Neuronal stem cell (in vitro differentiated cells): ENCODE results near the gene GNPTAB.

Experiments
- DNase-seq: peaks from one replicate; pipeline ENCODE4 v3.0.0-alpha.2; 2013; ENCODE audit warnings: low spot score
- H2AFZ ChIP-seq: one replicate; pipeline ENCODE4 v1.6.1; 2013; ENCODE audit warnings: mild to moderate bottlenecking, low read length, inconsistent platforms
- H2AK5ac ChIP-seq: 2 replicates; pipeline ENCODE4 v1.6.1; 2013; ENCODE audit warnings: low read depth, mild to moderate bottlenecking, inconsistent platforms, low read length, moderate library complexity, mixed read lengths
- H2BK120ac ChIP-seq: 2 replicates; pipeline ENCODE4 v1.6.1; 2013; ENCODE audit warnings: low read depth, mild to moderate bottlenecking, inconsistent platforms, low read length, moderate library complexity, mixed read lengths
- H2BK12ac ChIP-seq: one replicate; pipeline ENCODE4 v1.6.1; 2013; ENCODE audit warnings: low read length, inconsistent platforms
- H2BK15ac ChIP-seq: 2 replicates; pipeline ENCODE4 v1.6.1; 2013; ENCODE audit warnings: mild to moderate bottlenecking, low read length, inconsistent platforms, mixed read lengths
- H2BK5ac ChIP-seq: one replicate; pipeline ENCODE4 v1.6.1; 2013; ENCODE audit warnings: inconsistent platforms, mild to moderate bottlenecking, low read length, moderate library complexity
- H3K14ac ChIP-seq: one replicate; pipeline ENCODE4 v1.6.1; 2013; ENCODE audit warnings: low read length, inconsistent platforms
- H3K18ac ChIP-seq: 2 replicates; pipeline ENCODE4 v1.6.1; 2013; ENCODE audit warnings: low read length, inconsistent platforms
- H3K23ac ChIP-seq: 2 replicates; pipeline ENCODE4 v1.6.1; 2013; ENCODE audit warnings: low read depth, mild to moderate bottlenecking, mixed read lengths, low read length, inconsistent platforms; ENCODE audit not compliant: poor library complexity
- H3K27ac ChIP-seq: replicated peaks from 3 replicates; pipeline ENCODE4 v1.5.1; 2013; ENCODE audit warnings: low read length, inconsistent platforms
- H3K27me3 ChIP-seq, 3 experiments: 2 replicates each; pipeline ENCODE4 v1.6.1; 2013; ENCODE audit warnings: low read length in 3 of 3, mild to moderate bottlenecking in 2 of 3, inconsistent platforms in 1 of 3, low read depth in 1 of 3, mixed read lengths in 1 of 3, moderate library complexity in 1 of 3; ENCODE audit not compliant: control insufficient read depth in 3 of 3, insufficient read depth in 3 of 3
- H3K36me3 ChIP-seq, 2 donors: replicated peaks in 1 of 2; 2 replicates each; pipeline ENCODE4 v1.6.1; 2013; ENCODE audit warnings: low read length in 2 of 2; ENCODE audit not compliant: control insufficient read depth in 2 of 2, insufficient read depth in 2 of 2
- H3K4ac ChIP-seq: 2 replicates; pipeline ENCODE4 v1.6.1; 2013; ENCODE audit warnings: inconsistent platforms, mild to moderate bottlenecking, low read length, moderate library complexity
- H3K4me1 ChIP-seq, 2 donors: 1 replicate in 1 of 2; 2 replicates in 1 of 2; pipeline ENCODE4 v1.6.1; 2013; ENCODE audit warnings: low read length in 2 of 2, low read depth in 1 of 2; ENCODE audit not compliant: control insufficient read depth in 2 of 2, insufficient read depth in 1 of 2
- H3K4me2 ChIP-seq: one replicate; pipeline ENCODE4 v1.6.1; 2013; ENCODE audit warnings: mild to moderate bottlenecking, low read length, inconsistent platforms; ENCODE audit not compliant: insufficient read depth, poor library complexity, severe bottlenecking
- H3K4me3 ChIP-seq, 2 donors: 2 replicates each; pipeline ENCODE4 v1.5.1; 2013; ENCODE audit warnings: low read length in 2 of 2, mild to moderate bottlenecking in 2 of 2, inconsistent platforms in 1 of 2, moderate library complexity in 1 of 2
- H3K79me1 ChIP-seq: one replicate; pipeline ENCODE4 v1.6.1; 2013; ENCODE audit warnings: low read depth, mild to moderate bottlenecking, inconsistent platforms, low read length, moderate library complexity
- H3K9ac ChIP-seq: one replicate; pipeline ENCODE4 v1.6.1; 2013; ENCODE audit warnings: mild to moderate bottlenecking, low read depth, low read length, inconsistent platforms; ENCODE audit not compliant: poor library complexity
- H3K9me3 ChIP-seq, 2 donors: replicated peaks in 1 of 2; 2 replicates each; pipeline versions ENCODE3 to v1.6.1; 2013; ENCODE audit warnings: low read length in 2 of 2, mild to moderate bottlenecking in 2 of 2, inconsistent platforms in 1 of 2, low read depth in 1 of 2, mixed read lengths in 1 of 2, moderate library complexity in 1 of 2; ENCODE audit not compliant: control insufficient read depth in 2 of 2, insufficient read depth in 1 of 2
- H4K8ac ChIP-seq: one replicate; pipeline ENCODE4 v1.6.1; 2013; ENCODE audit warnings: low read depth, mild to moderate bottlenecking, inconsistent platforms, low read length, moderate library complexity
- H4K91ac ChIP-seq: one replicate; pipeline ENCODE4 v1.6.1; 2013; ENCODE audit warnings: low read length, low read depth, mild to moderate bottlenecking, inconsistent platforms; ENCODE audit not compliant: poor library complexity
- WGBS, 2 donors: extraction: QIAGEN DNeasy Blood & Tissue Kit; methylation state at CpG; one replicate each; pipeline ENCODE4 v1.1.7; 2013; ENCODE audit warnings: missing lambda C conversion rate in 2 of 2, mixed read lengths in 1 of 2; ENCODE audit not compliant: insufficient read length in 2 of 2, insufficient replicate concordance in 1 of 2; ENCODE audit errors: extremely low coverage in 2 of 2; 5-methylcytosine and 5-hydroxymethylcytosine counted together

GNPTAB gene

DNA sequence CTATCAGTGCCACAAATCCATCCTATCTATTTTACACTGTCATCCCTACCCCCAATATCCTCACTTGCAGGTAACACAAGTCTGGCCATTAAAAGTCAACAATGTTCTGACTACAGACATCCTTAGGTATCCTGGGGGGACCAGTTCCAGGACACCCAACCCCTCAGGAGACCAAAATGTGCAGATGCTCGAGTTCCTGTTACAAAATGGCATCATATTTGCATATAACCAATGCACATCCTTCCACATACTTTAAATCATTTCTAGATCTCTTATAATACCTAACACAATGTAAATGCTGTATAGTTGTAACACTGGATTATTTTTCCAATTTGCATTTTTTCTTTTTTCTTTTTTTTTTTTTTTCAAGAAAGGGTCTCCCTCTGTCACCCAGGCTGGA lies 98.4 kb downstream of the GNPTAB start:
- no peak overlapping the region for H3K18ac ChIP-seq
- no peak overlapping the region for H3K4ac ChIP-seq
- H3K27me3 ChIP-seq, result no peaks in the 10 kb centered on the region
- no peak overlapping the region for H2AK5ac ChIP-seq
- no peaks in the 10 kb centered on the region for H3K4me1 ChIP-seq
- WGBS, 2 donors, result no CpG with 5 or more reads among the region's 1 CpG
- H2BK12ac ChIP-seq, result no peak overlapping the region
- H3K9ac ChIP-seq, result no peak overlapping the region
- H2BK120ac ChIP-seq, result no peak overlapping the region
- H4K91ac ChIP-seq, result no peak overlapping the region
- H3K79me1 ChIP-seq, result no peaks in the 10 kb centered on the region
- DNase-seq, result no peak
- no peaks in the 10 kb centered on the region for H3K9me3 ChIP-seq
- H3K14ac ChIP-seq, result no peak overlapping the region
- H2BK5ac ChIP-seq, result no peak overlapping the region
- peaks cover 0 to 3% of the 10 kb centered on the region in 2 donors for H3K36me3 ChIP-seq
- H3K27ac ChIP-seq, result no peak overlapping the region
- no peak overlapping the region for H3K23ac ChIP-seq
- H4K8ac ChIP-seq, result no peak overlapping the region
- no peak overlapping the region for H3K4me3 ChIP-seq
- no peak overlapping the region for H2BK15ac ChIP-seq
- no peak overlapping the region for H2AFZ ChIP-seq
- H3K4me2 ChIP-seq, result no peak overlapping the region

DNA sequence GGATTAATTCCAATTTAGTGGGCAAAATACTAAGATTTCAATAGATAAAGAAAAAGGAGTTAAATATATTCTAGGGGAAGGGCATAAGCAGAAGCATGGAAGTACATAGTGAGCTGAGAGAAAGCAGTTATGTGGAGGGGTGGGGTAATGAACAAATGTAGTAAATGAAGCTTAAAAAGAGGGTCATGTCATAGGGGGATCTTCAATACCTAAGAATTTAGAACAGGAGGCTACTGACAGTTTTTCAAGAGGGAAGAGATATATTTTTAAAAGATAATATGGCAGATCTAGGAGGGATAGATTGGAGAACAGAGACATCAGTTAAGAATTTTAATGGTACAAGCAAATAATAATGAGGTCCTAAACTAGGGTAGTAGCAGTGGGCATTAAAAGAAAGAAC lies 100.9 kb downstream of the GNPTAB start:
- Histone ChIP-seq H3K9ac (no peak overlapping the region), H2BK15ac (no peak overlapping the region), H3K27me3 (no peaks in the 10 kb centered on the region), H2BK12ac (no peak overlapping the region), H3K9me3 (no peaks in the 10 kb centered on the region), H4K8ac (no peak overlapping the region), H2BK5ac (no peak overlapping the region), H3K23ac (no peak overlapping the region), H2BK120ac (no peak overlapping the region), H4K91ac (no peak overlapping the region), H2AK5ac (no peak overlapping the region), H3K14ac (no peak overlapping the region), H3K4me2 (no peak overlapping the region), H3K27ac (no peak overlapping the region), H3K4me3 (no peak overlapping the region), H2AFZ (no peak overlapping the region), H3K18ac (no peak overlapping the region), H3K36me3 (peaks cover 0 to 3% of the 10 kb centered on the region in 2 donors), H3K4ac (no peak overlapping the region), H3K4me1 (no peaks in the 10 kb centered on the region), H3K79me1 (no peaks in the 10 kb centered on the region)
- DNase-seq, result no peak

DNA sequence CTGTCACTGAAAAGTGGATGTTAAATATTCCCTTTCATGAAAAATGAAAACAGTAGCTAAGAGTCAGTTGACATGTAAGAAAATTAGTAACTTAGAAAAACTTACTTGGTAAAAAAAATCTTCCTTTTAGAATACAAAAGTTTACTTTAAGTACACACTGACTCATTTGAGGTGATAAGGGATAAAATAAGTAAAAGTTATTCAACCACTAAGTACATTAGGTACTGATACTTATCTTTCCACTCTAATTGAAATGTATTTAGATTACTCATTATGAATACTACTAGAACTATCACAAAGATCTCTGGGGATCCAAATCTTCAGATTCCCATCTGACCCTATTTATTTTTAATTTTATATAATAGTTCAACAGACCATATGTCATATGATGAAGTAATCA lies 103.7 kb downstream of the GNPTAB start:
- no peak overlapping the region for H3K14ac ChIP-seq
- H3K4me2 ChIP-seq, result no peak overlapping the region
- H2AFZ ChIP-seq, result no peak overlapping the region

DNA sequence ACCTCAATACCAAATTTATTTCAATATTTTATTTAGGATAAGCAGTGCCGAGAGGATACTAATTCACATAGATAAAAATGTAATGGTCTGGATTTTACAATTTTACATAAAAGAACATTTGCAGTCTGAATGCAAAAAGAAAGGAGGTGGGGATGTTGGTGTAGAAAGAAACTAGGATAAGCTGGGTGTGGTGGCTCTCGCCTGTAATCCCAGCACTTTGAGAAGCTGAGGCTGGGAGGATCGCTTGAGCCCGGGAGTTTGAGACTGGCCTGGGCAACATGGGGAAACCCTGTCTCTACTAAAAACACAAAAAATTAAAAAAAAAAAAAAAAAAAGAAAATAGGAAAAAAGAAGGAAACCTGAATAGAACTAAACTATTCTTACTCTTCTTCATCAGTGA lies 108.4 kb downstream of the GNPTAB start:
- Histone ChIP-seq H2BK5ac (no peak overlapping the region), H3K27ac (no peak overlapping the region), H3K4me2 (no peak overlapping the region), H4K91ac (no peak overlapping the region), H3K14ac (no peak overlapping the region), H2AK5ac (no peak overlapping the region), H3K79me1 (no peaks in the 10 kb centered on the region), H2BK12ac (no peak overlapping the region), H4K8ac (no peak overlapping the region), H3K4ac (no peak overlapping the region), H3K36me3 (peaks cover 0 to 2% of the 10 kb centered on the region in 2 donors), H3K23ac (no peak overlapping the region), H3K18ac (no peak overlapping the region), H3K4me3 (no peak overlapping the region), H3K27me3 (no peaks in the 10 kb centered on the region), H3K9me3 (no peaks in the 10 kb centered on the region), H2BK15ac (no peak overlapping the region), H3K4me1 (no peaks in the 10 kb centered on the region), H2BK120ac (no peak overlapping the region), H2AFZ (no peak overlapping the region), H3K9ac (no peak overlapping the region)
- no CpG with 5 or more reads among the region's 4 CpGs for WGBS, 2 donors
- DNase-seq, result no peak

More for the DNA sequence above, 103.7 kb downstream of the GNPTAB start:
- DNase-seq, result no peak
- H2BK12ac ChIP-seq, result no peak overlapping the region
- no peak overlapping the region for H4K91ac ChIP-seq
- H2BK5ac ChIP-seq, result no peak overlapping the region
- H3K27ac ChIP-seq, result no peak overlapping the region
- H3K79me1 ChIP-seq, result no peaks in the 10 kb centered on the region
- H3K36me3 ChIP-seq, result peaks cover 0 to 2% of the 10 kb centered on the region in 2 donors
- no peak overlapping the region for H3K23ac ChIP-seq
- no peak overlapping the region for H3K18ac ChIP-seq
- no peak overlapping the region for H3K4ac ChIP-seq
- H2BK15ac ChIP-seq, result no peak overlapping the region
- no peak overlapping the region for H3K9ac ChIP-seq
- H3K4me3 ChIP-seq, result no peak overlapping the region
- no peak overlapping the region for H4K8ac ChIP-seq
- H3K4me1 ChIP-seq, result no peaks in the 10 kb centered on the region
- H2BK120ac ChIP-seq, result no peak overlapping the region
- no peaks in the 10 kb centered on the region for H3K9me3 ChIP-seq
- H2AK5ac ChIP-seq, result no peak overlapping the region
- H3K27me3 ChIP-seq, result no peaks in the 10 kb centered on the region
